Measurements from ENCODE around the gene PMM2.

PMM2 gene

GRCh38 chr16:8887952-8888560 lies 90.4 kb downstream of the PMM2 start:
- DNase-seq (ENCODE audit: low read depth), result no peak

GRCh38 chr16:8888951-8889892 lies 91.6 kb downstream of the PMM2 start:
- no peak for DNase-seq (ENCODE audit: low read depth)

- no peak for DNase-seq (ENCODE audit: low read depth)
Measured at GRCh38 chr16:8889893-8890548, 92.4 kb downstream of the PMM2 start.

- DNase-seq (ENCODE audit: low read depth), result no peak
Measured at GRCh38 chr16:8890549-8890921, 92.9 kb downstream of the PMM2 start.

- DNase-seq (ENCODE audit: low read depth), result no peak
Measured at GRCh38 chr16:8892101-8892575, 94.5 kb downstream of the PMM2 start.

- DNase-seq (ENCODE audit: low read depth), result no peak
Measured at GRCh38 chr16:8893426-8893825, 95.8 kb downstream of the PMM2 start.

GRCh38 chr16:8893976-8894690 lies 96.5 kb downstream of the PMM2 start:
- no peak for DNase-seq (ENCODE audit: low read depth)

GRCh38 chr16:8894736-8895334 lies 97.2 kb downstream of the PMM2 start:
- DNase-seq (ENCODE audit: low read depth), result no peak

- no peak for DNase-seq (ENCODE audit: low read depth)
Measured at GRCh38 chr16:8898660-8899318, 101.2 kb downstream of the PMM2 start.

Data from amniotic epithelial cell (primary cell).